Heart left ventricle (tissue), 13 donors: Measurements from ENCODE around the gene SH3YL1.

Experiments
- CTCF ChIP-seq, 12 donors: fragments of 200-600 bp; sonication (generic) in 4 of 12; IDR thresholded peaks; one replicate each; pipeline versions ENCODE4 v1.5.0 to v1.8.0; 2018 to 2022; ENCODE audit warnings: antibody characterized with exemption in 12 of 12, mild to moderate bottlenecking in 5 of 12
- POLR2A ChIP-seq, 2 donors: fragments of 450-650 bp; IDR thresholded peaks; one replicate each; pipeline ENCODE4 v1.6.1; 2017; ENCODE audit warnings: antibody characterized with exemption in 2 of 2, mild to moderate bottlenecking in 2 of 2, moderate library complexity in 2 of 2
- donor health status: ischemic (EF 13 %, LVEDD 7.1; RV severe dilation, severe dysfunction).
- donor health status: DM: no; HTN: yes; CAD: no.
- donor health status: DM: no; HTN: no; CAD: no.
- donor health status: ischemic (EF 25% LVEDD 6.9; RV normal size, moderate dysfunction).
- donor health status: ischemic (EF 25% LVEDD 5.7; RV mildly dilated, moderate dysfunction).
- donor health status: ischemic (EF 35%, LVEDD 5.7; RV mildly dilated, moderate dysfunction).
- donor health status: nonischemic (EF 11% LVEDD 7.7; RV severe dilation, severe dysfunction).
- donor health status: DM: yes; HTN: yes; CAD: no.
- donor health status: PGD.
- donor health status: ischemic (EF 29% LVEDD 5.4; RV normal size, mild dysfunction).
- donor health status: nonischemic (EF 23%, LVEDD 6.1; RV moderate dilation, normal function).

- no peak for TF ChIP-seq CTCF (IDR thresholded peaks at IDR 0.05)
- no peak for TF ChIP-seq POLR2A (IDR thresholded peaks at IDR 0.05)
These were observed 76.0 kb downstream of the SH3YL1 start for GRCh38 chr2:187825-188224.
